HepG2 (cell line): ENCODE measurements around the gene RPS14. TPM values are rescaled to one million over a fixed set of nuclear protein-coding genes. Genes with fewer than 3 reads are reported as not detected.

ENCODE experiments used
- ADNP ChIP-seq: sonication (generic); formaldehyde crosslinking; IDR thresholded peaks from 2 replicates; pipeline ENCODE4 v1.4.0; 2020; ENCODE audit warnings: missing genetic modification reagents
- ATF5 ChIP-seq: sonication (generic); formaldehyde crosslinking; IDR thresholded peaks from 2 replicates; pipeline ENCODE4 v1.4.0; 2020; ENCODE audit warnings: mild to moderate bottlenecking, low read depth, missing genetic modification reagents
- BRF2 ChIP-seq: sonication (generic); formaldehyde crosslinking; IDR thresholded peaks from 2 replicates; pipeline ENCODE4 v1.8.1; 2022; ENCODE audit warnings: mild to moderate bottlenecking, missing genetic modification reagents
- EHMT2 ChIP-seq: fragments of 200-600 bp; sonication (generic); IDR thresholded peaks from 2 replicates; pipeline ENCODE4 v1.7.0; 2017; ENCODE audit warnings: antibody characterized with exemption, low read depth, low read length, borderline replicate concordance
- HCFC1 ChIP-seq: fragments of 150-350 bp; IDR thresholded peaks from 2 replicates; pipeline ENCODE4 v1.6.1; 2014; ENCODE audit warnings: low read depth, low read length
- JUNB ChIP-seq: sonication (generic); formaldehyde crosslinking; IDR thresholded peaks from 2 replicates; pipeline ENCODE4 v1.8.0; 2022; ENCODE audit warnings: missing genetic modification reagents, mild to moderate bottlenecking, borderline replicate concordance
- NCOA2 ChIP-seq: sonication (generic); formaldehyde crosslinking; IDR thresholded peaks from 2 replicates; pipeline ENCODE4 v1.8.0; 2022; ENCODE audit warnings: inconsistent platforms
- NFIC ChIP-seq: IDR thresholded peaks from 2 replicates; pipeline ENCODE4 v1.6.1; 2012; ENCODE audit warnings: mild to moderate bottlenecking, low read length, inconsistent platforms
- PATZ1 ChIP-seq: sonication (generic); formaldehyde crosslinking; IDR thresholded peaks from 2 replicates; pipeline ENCODE4 v1.4.0; 2020; ENCODE audit warnings: missing genetic modification reagents
- SOX13 ChIP-seq, 3 experiments: fragments of 450-650 bp in 1 of 3; sonication (generic) in 1 of 3; formaldehyde crosslinking in 1 of 3; IDR thresholded peaks in 2 of 3; conservative IDR thresholded peaks in 1 of 3; 2 replicates each; pipeline versions ENCODE4 v1.5.0 to v1.6.1; 2016 to 2020; ENCODE audit warnings: antibody characterized with exemption in 1 of 3, mild to moderate bottlenecking in 1 of 3, missing compliant biosample characterization in 1 of 3, missing genetic modification reagents in 1 of 3, moderate library complexity in 1 of 3
- TCF7L2 ChIP-seq: IDR thresholded peaks from 2 replicates; pipeline ENCODE4 v1.6.1; 2011; ENCODE audit warnings: mild to moderate bottlenecking, low read depth, low read length, moderate library complexity
- ZBTB21 ChIP-seq: sonication (generic); formaldehyde crosslinking; IDR thresholded peaks from 2 replicates; pipeline ENCODE4 v1.4.0; 2020; ENCODE audit warnings: missing genetic modification reagents
- ZBTB3 ChIP-seq: sonication (generic); formaldehyde crosslinking; IDR thresholded peaks from 2 replicates; pipeline ENCODE4 v1.4.0; 2020; ENCODE audit warnings: low read depth, mild to moderate bottlenecking, moderate library complexity, missing genetic modification reagents, borderline replicate concordance
- ZNF790 ChIP-seq: sonication (generic); formaldehyde crosslinking; IDR thresholded peaks from 2 replicates; pipeline ENCODE4 v1.8.0; 2022; ENCODE audit warnings: missing genetic modification reagents, mild to moderate bottlenecking, borderline replicate concordance
- ZNF891 ChIP-seq: sonication (generic); formaldehyde crosslinking; IDR thresholded peaks from 2 replicates; pipeline ENCODE4 v1.5.0; 2020; ENCODE audit warnings: mild to moderate bottlenecking, missing genetic modification reagents
- polyA plus RNA-seq, 8 experiments: library from polyadenylated mRNA; depleted of rRNA in 3 of 8; stranded (reverse) in 7 of 8; unstranded in 1 of 8; fragments of >200 nt; fragmentation: Illumina TruSeq in 4 of 8; extraction: Trizol in 4 of 8; gene quantifications; 2 replicates each; pipeline versions ENCODE4 v1.2.1 to v1.2.3, GENCODE V29; 2011 to 2016; ENCODE audit warnings: low read depth in 4 of 8, missing spikeins in 1 of 8, mixed read lengths in 1 of 8; ENCODE audit not compliant: insufficient read depth in 1 of 8
- total RNA-seq, 5 experiments: library from RNA; depleted of rRNA; stranded (reverse); fragments of >200 nt; fragmentation: Illumina TruSeq; extraction: Trizol; gene quantifications; 2 replicates each; pipeline ENCODE4 v1.2.3, GENCODE V29; 2016; ENCODE audit warnings: low read depth in 1 of 5
- TF ChIP-seq, protein P1 (sequence below): sonication (generic); formaldehyde crosslinking; IDR thresholded peaks from 2 replicates; pipeline ENCODE4 v1.4.0; 2020; ENCODE audit warnings: missing genetic modification reagents

Gene RPS14
- total and polyA plus RNA-seq, 2 of the 13 experiments (the other 11 are each of a cell fraction or from before 2014, with no cell fraction given): 2,116 to 3,295 TPM

- no peak for TF ChIP-seq ATF5 (CRISPR knock-in tag)
- no peak for TF ChIP-seq TCF7L2
- peak; percentile 58 for TF ChIP-seq HCFC1
- TF ChIP-seq JUNB (CRISPR knock-in tag): no peak
- peak; percentile 65; the same call in 1 of the 2 replicates for TF ChIP-seq BRF2 (CRISPR knock-in tag)
- TF ChIP-seq NCOA2 (CRISPR knock-in tag): 0 out of 2 replicates have a peak, but pooled peaks have one; percentile 49
- TF ChIP-seq ZNF790 (CRISPR knock-in tag): no peak
- peak; percentile 54; the same call in 1 of the 2 replicates for TF ChIP-seq PATZ1 (CRISPR knock-in tag)
- peak; percentile 83 for TF ChIP-seq ZBTB21 (CRISPR knock-in tag)
- peak; percentile 90 for TF ChIP-seq ZNF891 (CRISPR knock-in tag)
- TF ChIP-seq ADNP (CRISPR knock-in tag): peak; percentile 90; the same call in 1 of the 2 replicates
- TF ChIP-seq, protein P1, sequence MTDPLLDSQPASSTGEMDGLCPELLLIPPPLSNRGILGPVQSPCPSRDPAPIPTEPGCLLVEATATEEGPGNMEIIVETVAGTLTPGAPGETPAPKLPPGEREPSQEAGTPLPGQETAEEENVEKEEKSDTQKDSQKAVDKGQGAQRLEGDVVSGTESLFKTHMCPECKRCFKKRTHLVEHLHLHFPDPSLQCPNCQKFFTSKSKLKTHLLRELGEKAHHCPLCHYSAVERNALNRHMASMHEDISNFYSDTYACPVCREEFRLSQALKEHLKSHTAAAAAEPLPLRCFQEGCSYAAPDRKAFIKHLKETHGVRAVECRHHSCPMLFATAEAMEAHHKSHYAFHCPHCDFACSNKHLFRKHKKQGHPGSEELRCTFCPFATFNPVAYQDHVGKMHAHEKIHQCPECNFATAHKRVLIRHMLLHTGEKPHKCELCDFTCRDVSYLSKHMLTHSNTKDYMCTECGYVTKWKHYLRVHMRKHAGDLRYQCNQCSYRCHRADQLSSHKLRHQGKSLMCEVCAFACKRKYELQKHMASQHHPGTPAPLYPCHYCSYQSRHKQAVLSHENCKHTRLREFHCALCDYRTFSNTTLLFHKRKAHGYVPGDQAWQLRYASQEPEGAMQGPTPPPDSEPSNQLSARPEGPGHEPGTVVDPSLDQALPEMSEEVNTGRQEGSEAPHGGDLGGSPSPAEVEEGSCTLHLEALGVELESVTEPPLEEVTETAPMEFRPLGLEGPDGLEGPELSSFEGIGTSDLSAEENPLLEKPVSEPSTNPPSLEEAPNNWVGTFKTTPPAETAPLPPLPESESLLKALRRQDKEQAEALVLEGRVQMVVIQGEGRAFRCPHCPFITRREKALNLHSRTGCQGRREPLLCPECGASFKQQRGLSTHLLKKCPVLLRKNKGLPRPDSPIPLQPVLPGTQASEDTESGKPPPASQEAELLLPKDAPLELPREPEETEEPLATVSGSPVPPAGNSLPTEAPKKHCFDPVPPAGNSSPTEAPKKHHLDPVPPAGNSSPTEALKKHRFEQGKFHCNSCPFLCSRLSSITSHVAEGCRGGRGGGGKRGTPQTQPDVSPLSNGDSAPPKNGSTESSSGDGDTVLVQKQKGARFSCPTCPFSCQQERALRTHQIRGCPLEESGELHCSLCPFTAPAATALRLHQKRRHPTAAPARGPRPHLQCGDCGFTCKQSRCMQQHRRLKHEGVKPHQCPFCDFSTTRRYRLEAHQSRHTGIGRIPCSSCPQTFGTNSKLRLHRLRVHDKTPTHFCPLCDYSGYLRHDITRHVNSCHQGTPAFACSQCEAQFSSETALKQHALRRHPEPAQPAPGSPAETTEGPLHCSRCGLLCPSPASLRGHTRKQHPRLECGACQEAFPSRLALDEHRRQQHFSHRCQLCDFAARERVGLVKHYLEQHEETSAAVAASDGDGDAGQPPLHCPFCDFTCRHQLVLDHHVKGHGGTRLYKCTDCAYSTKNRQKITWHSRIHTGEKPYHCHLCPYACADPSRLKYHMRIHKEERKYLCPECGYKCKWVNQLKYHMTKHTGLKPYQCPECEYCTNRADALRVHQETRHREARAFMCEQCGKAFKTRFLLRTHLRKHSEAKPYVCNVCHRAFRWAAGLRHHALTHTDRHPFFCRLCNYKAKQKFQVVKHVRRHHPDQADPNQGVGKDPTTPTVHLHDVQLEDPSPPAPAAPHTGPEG: 0 out of 2 replicates have a peak, but pooled peaks have one; percentile 43
- TF ChIP-seq NFIC: peak; percentile 68
- TF ChIP-seq SOX13 (IDR thresholded peaks at IDR 0.05): no peak
- no peak for TF ChIP-seq SOX13 (CRISPR knock-in tag; conservative IDR thresholded peaks at IDR 0.05 in 1 of 2, IDR thresholded peaks at IDR 0.05 in 1 of 2)
- TF ChIP-seq EHMT2: peak; percentile 85; the same call in 1 of the 2 replicates
- no peak; the same call in 1 of the 2 replicates for TF ChIP-seq ZBTB3 (CRISPR knock-in tag)
These were observed at the start of gene RPS14 (continued) for GRCh38 chr5:150449517-150450339.
